Keratinocyte (primary cell): ENCODE data around the gene SDC1. TPM values are rescaled to one million over a fixed set of nuclear protein-coding genes. Genes with fewer than 3 reads are reported as not detected.
"Not testable (repeated sequence)": the region's sequence is repeated elsewhere in the genome, so short reads cannot be mapped to it uniquely, and the experiment has no call there.

Experiments used
- DNase-seq: peaks from one replicate; pipeline ENCODE4 v3.0.0-alpha.2; 2011; ENCODE audit warnings: low read depth, missing footprints, low spot score
- FAIRE-seq: peaks from 2 replicates; lab custom pipeline; 2011; peaks lifted over from hg19 to GRCh38; lab: Jason Lieb, UNC
- H2AFZ ChIP-seq: 2 replicates; pipeline ENCODE4 v1.6.0; 2012; ENCODE audit warnings: low read length, control low read depth, inconsistent platforms; ENCODE audit not compliant: control insufficient read depth
- H3K27ac ChIP-seq: 2 replicates; pipeline ENCODE4 v1.5.1; 2011; ENCODE audit warnings: low read length; ENCODE audit not compliant: control insufficient read depth, insufficient read depth
- H3K27me3 ChIP-seq: 3 replicates; pipeline ENCODE4 v1.6.0; 2011; ENCODE audit warnings: low read length; ENCODE audit not compliant: control insufficient read depth, insufficient read depth; ENCODE audit errors: extremely low read depth
- H3K36me3 ChIP-seq, 2 experiments: 2 replicates in 1 of 2; 3 replicates in 1 of 2; pipeline ENCODE4 v1.5.1; 2011; ENCODE audit warnings: low read length in 2 of 2, mild to moderate bottlenecking in 1 of 2; ENCODE audit not compliant: control insufficient read depth in 2 of 2, insufficient read depth in 2 of 2; ENCODE audit errors: extremely low read depth in 1 of 2
- H3K4me1 ChIP-seq: 3 replicates; pipeline ENCODE4 v1.5.1; 2011; ENCODE audit warnings: low read length; ENCODE audit not compliant: control insufficient read depth, insufficient read depth; ENCODE audit errors: extremely low read depth
- H3K4me2 ChIP-seq: 3 replicates; pipeline ENCODE4 v1.6.0; 2011; ENCODE audit warnings: low read depth, low read length; ENCODE audit not compliant: control insufficient read depth, insufficient read depth; ENCODE audit errors: extremely low read depth
- H3K4me3 ChIP-seq, 3 experiments: fragments of 200-600 bp in 1 of 3; sonication (generic) in 1 of 3; 2 replicates in 2 of 3; 3 replicates in 1 of 3; pipeline ENCODE4 v1.5.1; 2011 to 2016; ENCODE audit warnings: low read length in 3 of 3, mild to moderate bottlenecking in 3 of 3, control low read depth in 2 of 3, inconsistent platforms in 1 of 3, low read depth in 1 of 3, mixed read lengths in 1 of 3, mixed run types in 1 of 3, moderate library complexity in 1 of 3; ENCODE audit not compliant: control insufficient read depth in 2 of 3, insufficient read depth in 2 of 3; ENCODE audit errors: extremely low read depth in 1 of 3
- H3K79me2 ChIP-seq: 2 replicates; pipeline ENCODE4 v1.6.0; 2012; ENCODE audit warnings: low read length; ENCODE audit not compliant: control insufficient read depth, insufficient read depth
- H3K9ac ChIP-seq: 3 replicates; pipeline ENCODE4 v1.6.0; 2011; ENCODE audit warnings: low read length; ENCODE audit not compliant: control insufficient read depth, insufficient read depth; ENCODE audit errors: extremely low read depth
- H3K9me1 ChIP-seq: 3 replicates; pipeline ENCODE4 v1.6.0; 2011; ENCODE audit warnings: low read length; ENCODE audit not compliant: control insufficient read depth, insufficient read depth; ENCODE audit errors: extremely low read depth
- H3K9me3 ChIP-seq: 2 replicates; pipeline ENCODE4 v1.5.1; 2012; ENCODE audit warnings: low read depth, low read length; ENCODE audit not compliant: control insufficient read depth
- H4K20me1 ChIP-seq: 3 replicates; pipeline ENCODE4 v1.6.0; 2011; ENCODE audit warnings: low read length; ENCODE audit not compliant: control insufficient read depth, insufficient read depth; ENCODE audit errors: extremely low read depth
- CTCF ChIP-seq, 3 experiments: IDR thresholded peaks in 1 of 3; conservative IDR thresholded peaks in 1 of 3; optimal IDR thresholded peaks in 1 of 3; 2 replicates in 2 of 3; 3 replicates in 1 of 3; pipeline versions ENCODE3 to v1.5.1; 2011; ENCODE audit warnings: low read length in 3 of 3, mild to moderate bottlenecking in 3 of 3, moderate library complexity in 2 of 3, control low read depth in 1 of 3, inconsistent platforms in 1 of 3; ENCODE audit not compliant: insufficient read depth in 2 of 3; ENCODE audit errors: extremely low read depth in 1 of 3
- EZH2 ChIP-seq: IDR thresholded peaks from one replicate; pipeline ENCODE4 v1.6.1; 2012; ENCODE audit warnings: inconsistent platforms, mild to moderate bottlenecking, low read length, moderate library complexity
- dilution Hi-C: fragments of 300-500 bp; cut with MboI; formaldehyde crosslinking; loops from one replicate; pipeline ENCODE4 v1.7.0; 2020; ENCODE audit warnings: low sequenced_read_pairs; ENCODE audit not compliant: extremely low pct_ligation_motif_present
- polyA plus RNA-seq, 5 experiments: library from polyadenylated mRNA; depleted of rRNA in 3 of 5; stranded (reverse) in 3 of 5; stranded (forward) in 1 of 5; unstranded in 1 of 5; fragments of >200 nt; gene quantifications; 1 replicate in 1 of 5; 2 replicates in 3 of 5; 3 replicates in 1 of 5; pipeline versions ENCODE4 v1.2.1 to v1.2.3, GENCODE V29; 2011 to 2012; ENCODE audit warnings: missing spikeins in 2 of 5, low read depth in 1 of 5, low replicate concordance in 1 of 5

SDC1 gene
- polyA plus RNA-seq, 1 donor (not counting 4 experiments of a cell fraction or from before 2014, with no cell fraction given) = 696 TPM

DNA sequence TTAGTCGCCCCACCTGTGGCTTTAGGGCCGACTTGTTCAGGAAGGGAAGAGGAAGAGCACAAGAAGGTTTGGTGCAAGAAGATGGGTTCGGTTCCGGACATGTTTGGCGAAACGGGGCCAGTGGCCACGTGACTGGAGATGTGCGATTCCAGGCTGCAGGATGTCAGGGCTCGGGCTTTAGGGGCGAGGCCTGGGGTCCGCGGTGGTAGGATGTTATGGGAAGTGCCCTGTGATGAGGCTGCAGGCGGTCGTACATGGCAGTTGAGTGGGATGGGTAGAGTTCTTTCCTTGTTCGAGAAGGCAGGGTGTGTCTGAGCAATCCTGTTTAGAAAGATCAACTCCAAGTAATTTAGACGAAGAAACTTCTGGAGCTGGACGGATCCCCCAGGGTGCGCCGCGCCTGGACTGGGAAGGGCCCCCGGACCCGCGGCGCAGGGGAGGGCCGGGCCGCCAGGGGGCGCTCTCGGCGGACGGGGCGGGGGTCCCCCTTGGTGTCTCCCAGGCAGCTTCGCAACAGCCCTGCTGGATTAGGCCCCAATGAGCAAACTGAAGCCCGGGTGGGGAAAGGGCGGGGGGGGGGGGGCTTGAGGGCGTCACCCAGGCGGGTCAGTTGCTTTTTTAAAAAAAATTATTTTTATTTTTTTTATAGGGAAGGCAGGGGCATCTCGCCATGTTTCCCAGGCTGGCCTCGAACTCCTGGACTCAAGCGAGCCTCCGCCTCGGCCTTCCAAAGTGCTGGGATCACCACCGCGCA, 17.2 kb upstream of the SDC1 start:
- peaks cover 8% of the 10 kb centered on the region for H3K4me1 ChIP-seq
- H3K9me3 ChIP-seq = no peaks in the 10 kb centered on the region
- peak overlapping the region; percentile 6 for H2AFZ ChIP-seq
- H3K27me3 ChIP-seq = no peaks in the 10 kb centered on the region
- H3K4me2 ChIP-seq = no peak overlapping the region
- H3K9me1 ChIP-seq = no peaks in the 10 kb centered on the region
- dilution Hi-C loops = no loop called here
- no peak for TF ChIP-seq EZH2
- TF ChIP-seq CTCF (optimal IDR thresholded peaks at IDR 0.05 in 1 of 3, IDR thresholded peaks at IDR 0.05 in 1 of 3, conservative IDR thresholded peaks at IDR 0.05 in 1 of 3; ENCODE audit: extremely low read depth in 1 of 3, insufficient read depth in 2 of 3, low read length in 3 of 3) = peak in 2 of 3 experiments; percentile 44 to 59
- FAIRE-seq (no peak), DNase-seq (no peak)
- H3K79me2 ChIP-seq = no peaks in the 10 kb centered on the region
- no peak overlapping the region for H3K4me3 ChIP-seq
- peaks cover 0 to 4% of the 10 kb centered on the region in 2 experiments for H3K36me3 ChIP-seq
- no peaks in the 10 kb centered on the region for H4K20me1 ChIP-seq
- no peak overlapping the region for H3K9ac ChIP-seq
- no peak overlapping the region for H3K27ac ChIP-seq

DNA sequence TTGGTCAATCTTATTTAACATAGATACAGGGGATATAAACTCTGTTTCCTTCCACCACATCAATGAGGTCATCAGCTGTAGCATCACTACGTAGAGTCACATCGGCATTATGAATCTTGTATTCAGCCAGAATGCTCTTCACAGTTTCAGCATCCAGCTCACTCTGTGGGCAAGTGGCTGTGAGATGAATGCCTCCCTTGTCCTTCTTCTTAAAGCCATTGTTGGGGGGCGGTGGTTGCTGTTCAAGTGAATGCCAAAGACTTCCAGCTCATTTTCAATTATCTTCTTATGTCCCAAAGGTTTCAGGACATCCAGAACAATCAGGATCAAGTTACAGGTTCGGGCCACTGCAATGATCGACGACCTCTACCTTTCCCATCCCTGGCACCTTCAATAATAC, 15.4 kb upstream of the SDC1 start:
- H3K4me3 ChIP-seq, H3K9ac ChIP-seq, H3K27ac ChIP-seq, FAIRE-seq, H3K9me1 ChIP-seq, H3K9me3 ChIP-seq, H2AFZ ChIP-seq, DNase-seq, H3K4me2 ChIP-seq, H4K20me1 ChIP-seq, H3K27me3 ChIP-seq, H3K79me2 ChIP-seq, dilution Hi-C loops, H3K36me3 ChIP-seq: not testable (repeated sequence)
- H3K4me1 ChIP-seq = peaks cover 22% of the 10 kb centered on the region
